Left renal cortex interstitium (tissue), 4 donors: ENCODE results near the gene FXYD2. TPM values are rescaled to one million over a fixed set of nuclear protein-coding genes. Genes with fewer than 3 reads are reported as not detected.
"Not testable (repeated sequence)": the region's sequence is repeated elsewhere in the genome, so short reads cannot be mapped to it uniquely, and the experiment has no call there.

ENCODE experiments used
- DNase-seq, 4 donors: peaks; one replicate each; pipeline ENCODE4 v3.0.0-alpha.2; 2013; ENCODE audit warnings: low read depth in 4 of 4, low spot score in 2 of 4, missing footprints in 1 of 4
- polyA plus RNA-seq, 4 donors: library from polyadenylated mRNA; unstranded; fragments of 120-200 nt; gene quantifications; one replicate each; pipeline ENCODE4 v1.2.1, GENCODE V29; 2013; ENCODE audit not compliant: insufficient read length in 4 of 4

The FXYD2 gene
- polyA plus RNA-seq, 4 donors: 486 to 549 (median 495) TPM

DNA sequence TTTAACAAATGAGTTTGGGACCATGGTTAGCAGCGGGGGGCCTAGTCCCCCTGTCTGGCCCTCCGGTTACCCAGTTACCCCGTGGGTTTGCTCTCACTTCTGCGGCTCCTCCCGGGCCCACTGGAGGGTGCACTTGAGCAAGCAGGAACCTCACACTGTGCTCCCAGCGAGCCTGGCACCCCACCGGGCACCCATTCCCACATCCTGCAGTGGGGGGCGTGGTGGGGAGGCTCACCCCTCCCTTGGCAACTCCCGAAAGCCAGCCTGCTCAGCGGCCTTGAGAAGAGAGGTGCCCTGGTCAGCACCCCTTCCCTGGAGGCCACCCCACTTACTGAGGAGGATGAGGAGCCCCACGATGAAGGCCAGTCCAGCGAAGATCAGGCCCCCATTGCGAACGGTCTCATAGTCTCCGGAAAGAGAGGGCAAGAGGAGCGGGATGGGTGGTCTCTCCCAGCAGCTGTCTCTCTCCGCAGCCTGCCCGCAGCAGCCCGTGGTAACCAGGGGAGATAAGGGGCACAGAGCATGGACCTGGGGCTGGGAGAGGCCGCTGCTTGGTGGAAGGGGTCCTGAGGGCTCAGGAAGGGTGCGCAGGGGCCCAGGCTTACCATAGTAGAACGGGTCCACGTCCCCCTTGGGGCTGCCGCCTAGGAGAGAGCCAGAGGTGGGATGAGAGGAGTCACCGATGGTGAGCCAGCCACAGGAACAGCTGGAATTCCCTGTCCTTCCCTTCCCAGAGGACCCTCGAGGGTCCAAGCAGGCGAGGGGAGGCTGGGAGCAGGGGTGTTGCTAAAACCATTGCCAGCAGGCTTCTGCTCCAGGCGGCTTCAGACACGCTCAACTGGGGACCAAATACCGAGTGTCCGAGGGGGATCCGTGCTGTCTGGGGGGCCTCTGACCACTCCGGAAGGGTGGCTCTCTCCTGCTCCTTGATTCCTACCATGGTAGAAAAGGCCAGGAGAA lies 2.2 kb downstream of the FXYD2 start:
- DNase-seq: no peak

DNA sequence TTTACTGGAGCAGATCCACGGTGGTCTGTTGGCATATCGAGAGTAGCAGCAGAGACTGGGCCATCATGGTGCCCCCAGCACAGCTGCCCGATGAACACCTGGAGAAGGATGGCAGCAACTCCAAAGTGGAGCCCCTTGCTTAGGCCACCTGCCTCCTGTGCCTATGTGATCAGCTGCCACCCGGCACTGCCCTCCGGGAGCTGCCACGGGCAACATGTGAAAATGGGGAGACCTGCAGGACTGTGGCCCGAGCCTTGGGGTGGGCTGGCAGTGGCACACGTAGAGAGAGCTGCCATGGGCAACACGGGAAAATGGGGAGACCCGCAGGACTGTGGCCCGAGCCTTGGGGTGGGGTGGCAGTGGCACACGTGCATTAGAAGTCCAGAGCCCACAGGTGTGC lies 3.1 kb downstream of the FXYD2 start:
- DNase-seq: no peak

DNA sequence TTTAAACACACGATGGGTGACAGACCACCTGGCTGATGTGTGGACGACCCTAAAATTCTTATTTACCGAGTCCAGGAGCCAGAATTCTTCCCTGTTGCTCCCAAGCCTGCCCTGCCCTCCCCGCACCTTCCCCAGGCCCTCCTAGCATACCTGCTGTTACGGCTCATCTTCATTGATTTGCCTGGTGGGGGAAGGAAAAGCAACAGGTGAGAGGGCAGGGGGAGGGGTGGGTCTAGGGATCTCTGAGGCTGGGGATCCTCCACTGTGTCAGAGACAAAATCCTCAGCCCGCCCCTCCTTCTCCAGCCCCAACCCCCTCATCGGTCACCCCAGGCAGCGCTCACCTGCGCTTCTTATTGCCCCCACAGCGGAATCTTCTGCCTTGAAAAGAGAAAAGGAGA lies 4.0 kb downstream of the FXYD2 start:
- DNase-seq: no peak

DNA sequence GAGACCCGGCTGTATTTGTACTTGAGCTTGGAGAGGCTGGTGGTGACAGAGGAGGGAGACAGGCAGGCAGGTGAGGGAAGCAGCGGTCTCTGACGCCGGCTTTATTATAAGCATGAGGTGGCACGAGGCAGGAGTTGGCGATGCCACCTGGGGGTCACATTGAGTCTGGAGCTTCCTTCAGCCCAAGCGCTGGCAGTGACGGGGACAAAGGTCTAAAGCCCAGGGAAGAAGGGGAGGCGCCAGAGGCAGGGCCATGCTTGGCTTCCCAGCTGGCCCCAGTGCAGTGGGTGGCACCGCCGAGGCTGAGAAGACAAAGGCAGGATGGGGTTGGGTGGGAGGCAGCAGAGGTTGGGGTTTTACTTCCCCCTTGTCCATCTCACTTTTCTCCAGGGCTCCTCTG lies 4.5 kb downstream of the FXYD2 start:
- DNase-seq: no peak

DNA sequence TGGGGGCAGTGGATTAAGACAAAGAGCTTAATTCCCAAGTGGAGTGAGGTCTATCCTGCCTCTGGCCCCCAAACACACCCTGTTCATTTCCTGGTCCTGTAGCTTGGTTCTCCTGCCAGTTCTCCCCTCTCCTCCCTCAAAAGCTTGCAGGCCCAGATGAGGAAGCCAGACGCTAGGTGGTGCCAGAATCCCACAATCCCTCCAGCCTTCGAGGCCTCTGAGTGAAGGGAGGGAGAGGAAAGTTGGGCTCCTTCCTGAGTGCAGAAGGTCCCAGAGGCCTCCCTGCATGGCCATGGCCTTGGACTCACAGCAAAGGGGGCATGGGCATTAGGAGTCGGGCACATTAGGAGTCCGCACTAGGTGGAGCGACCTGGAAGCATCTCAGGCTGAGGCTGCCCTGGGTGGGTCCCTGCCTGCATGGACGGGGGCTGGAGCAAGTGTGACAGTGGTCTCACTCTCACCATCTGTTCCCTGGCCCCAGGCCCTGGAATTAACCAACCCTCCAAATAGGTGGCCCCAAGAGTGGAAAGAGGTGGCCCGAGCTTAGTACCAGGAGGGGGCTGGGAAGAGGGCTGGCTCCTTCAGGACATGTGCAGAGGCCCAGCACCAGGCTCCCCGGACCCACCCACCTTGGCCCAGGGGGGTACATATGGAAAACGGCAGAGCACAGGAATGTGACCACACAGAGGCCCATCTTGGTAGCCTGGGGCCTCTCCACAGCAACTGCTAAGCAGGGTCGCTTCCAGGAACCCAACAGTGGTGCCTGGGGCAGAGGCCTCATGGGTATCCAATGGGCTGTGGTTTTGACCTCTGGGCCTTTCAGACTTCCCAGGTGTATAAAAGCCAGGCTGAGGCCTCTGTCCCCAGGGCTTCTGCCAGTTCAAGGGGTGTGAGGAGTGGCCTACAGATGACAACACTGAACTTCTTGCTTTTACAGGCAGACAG lies 5.2 kb downstream of the FXYD2 start:
- peak in 1 of 4 donors; percentile 88 for DNase-seq

DNA sequence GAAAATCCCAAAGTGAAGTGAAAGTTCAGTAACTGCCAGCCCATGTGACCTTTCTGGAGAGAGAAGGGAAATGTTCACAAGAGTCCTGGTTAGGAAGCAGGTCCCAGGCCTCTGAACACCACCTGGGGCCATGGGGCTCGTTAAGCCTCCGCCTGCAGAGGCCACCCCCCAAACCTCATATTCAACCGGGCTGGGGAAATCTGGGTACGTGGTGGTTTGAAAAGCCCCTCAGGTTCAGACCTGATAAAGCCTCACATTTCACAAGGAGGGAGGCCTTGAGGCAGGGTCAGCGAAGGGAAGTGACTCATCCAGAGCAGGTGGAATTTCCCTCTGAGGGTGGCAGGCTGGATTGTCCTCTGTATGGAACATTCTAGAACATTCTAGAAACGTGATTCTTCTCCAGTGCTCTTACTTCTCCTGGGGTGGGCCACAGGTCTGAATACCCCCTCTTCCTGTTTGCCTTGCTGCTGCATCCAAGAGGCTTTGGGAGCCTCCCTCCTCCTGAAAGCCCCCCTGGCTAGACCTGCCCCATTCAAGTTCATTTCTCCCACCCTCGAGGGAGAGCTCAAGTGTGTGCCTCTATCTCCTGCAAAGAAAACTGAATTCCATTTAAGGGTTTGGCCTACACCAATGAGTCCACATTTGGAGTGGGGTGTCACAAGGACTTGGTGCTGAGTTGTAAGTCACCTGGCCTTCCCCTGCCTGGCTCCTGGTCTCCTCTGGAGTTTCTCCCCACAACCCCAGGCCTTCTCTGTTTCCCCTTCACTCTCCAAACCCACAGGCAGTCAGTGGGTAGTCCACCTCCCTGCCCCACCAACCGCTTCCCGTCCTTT lies 6.3 kb downstream of the FXYD2 start:
- no peak for DNase-seq

DNA sequence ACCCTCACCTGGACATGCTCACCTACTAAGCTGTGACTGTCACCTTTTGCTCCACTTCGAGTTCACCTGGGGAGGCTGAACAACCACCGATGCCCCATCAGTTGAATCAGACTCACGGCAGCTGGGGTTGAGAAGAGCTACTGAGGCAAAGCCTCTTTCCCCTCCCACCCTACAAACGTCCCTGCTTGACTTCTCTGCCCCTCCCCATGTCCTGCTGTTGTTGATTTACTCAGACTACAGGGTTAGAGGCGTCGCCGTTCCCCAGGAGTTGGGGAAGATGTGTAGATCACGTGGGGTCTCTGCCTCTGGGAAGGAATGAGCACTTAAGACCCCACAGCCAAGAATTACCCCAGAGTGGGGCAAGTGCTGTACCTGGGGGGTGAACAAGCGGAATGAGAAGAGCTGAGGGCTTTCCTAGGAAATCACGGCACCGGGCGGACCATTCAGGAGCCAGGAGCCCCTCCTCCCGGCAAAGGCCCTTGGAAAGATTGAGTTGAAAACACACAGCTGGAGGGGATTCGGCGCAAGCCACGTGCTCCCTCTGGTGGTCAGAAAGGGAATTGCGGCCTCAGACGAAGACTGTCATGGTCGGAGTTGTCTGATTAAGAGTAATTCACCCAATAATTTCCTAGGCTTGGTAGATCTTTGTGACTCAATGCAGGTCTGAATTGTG lies 7.0 kb downstream of the FXYD2 start:
- DNase-seq: peak in 1 of 4 donors; percentile 84

DNA sequence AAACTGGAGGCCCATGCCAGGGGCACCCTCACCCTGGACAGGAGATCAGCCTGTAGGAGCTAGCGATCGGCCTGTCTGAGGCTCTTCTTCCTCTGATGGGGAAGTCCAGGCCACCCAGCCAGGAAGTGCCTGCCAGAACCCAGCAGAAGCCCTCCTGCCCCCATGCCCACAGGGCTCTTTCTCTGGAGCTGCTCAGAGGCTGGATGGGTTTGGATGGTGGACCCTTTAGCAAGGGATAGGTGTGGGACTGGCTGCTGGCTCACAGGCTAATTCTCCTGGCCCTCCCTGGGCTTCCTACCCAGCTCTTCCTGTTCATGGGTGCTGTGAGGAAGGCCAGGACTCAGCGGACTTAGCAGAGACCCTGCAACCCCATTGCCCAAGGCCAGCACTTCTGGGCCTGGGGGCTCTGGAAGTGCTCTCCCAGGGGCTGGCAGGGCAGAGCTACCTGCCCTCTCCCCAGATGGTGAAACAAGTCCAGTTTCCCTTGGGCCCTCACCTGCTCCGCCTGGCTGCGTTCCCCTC lies 7.6 kb downstream of the FXYD2 start:
- no peak for DNase-seq

DNA sequence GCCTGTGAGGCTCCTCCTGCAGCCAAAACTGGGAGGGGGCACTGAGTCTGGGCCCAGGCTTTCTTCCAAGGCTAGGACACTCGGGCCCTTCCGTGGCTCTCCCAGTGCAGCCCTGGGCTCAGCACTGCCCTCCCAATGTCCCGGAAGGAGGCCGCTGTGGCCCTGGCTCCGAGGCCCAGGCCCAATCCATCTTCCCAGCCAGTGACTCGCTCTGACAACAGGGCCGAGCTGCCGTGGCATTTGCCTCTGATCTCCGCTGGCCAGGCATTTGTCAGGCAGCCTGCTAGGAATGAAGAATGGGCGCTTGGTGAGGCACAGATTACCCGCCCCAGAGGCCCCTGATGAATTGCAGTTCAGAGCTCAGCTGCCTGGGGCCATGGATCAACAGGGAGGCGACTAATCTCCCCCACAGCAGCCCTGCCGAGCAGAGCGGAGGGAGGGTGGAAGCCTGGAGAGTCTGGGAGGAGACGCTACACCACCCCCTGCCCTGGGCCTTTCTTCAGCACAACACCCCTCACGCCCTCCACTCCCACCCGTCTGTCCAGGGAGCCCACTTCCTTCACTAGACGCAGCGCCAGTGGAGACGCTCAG lies 8.3 kb downstream of the FXYD2 start:
- DNase-seq: peak in 1 of 4 donors; percentile 78

DNA sequence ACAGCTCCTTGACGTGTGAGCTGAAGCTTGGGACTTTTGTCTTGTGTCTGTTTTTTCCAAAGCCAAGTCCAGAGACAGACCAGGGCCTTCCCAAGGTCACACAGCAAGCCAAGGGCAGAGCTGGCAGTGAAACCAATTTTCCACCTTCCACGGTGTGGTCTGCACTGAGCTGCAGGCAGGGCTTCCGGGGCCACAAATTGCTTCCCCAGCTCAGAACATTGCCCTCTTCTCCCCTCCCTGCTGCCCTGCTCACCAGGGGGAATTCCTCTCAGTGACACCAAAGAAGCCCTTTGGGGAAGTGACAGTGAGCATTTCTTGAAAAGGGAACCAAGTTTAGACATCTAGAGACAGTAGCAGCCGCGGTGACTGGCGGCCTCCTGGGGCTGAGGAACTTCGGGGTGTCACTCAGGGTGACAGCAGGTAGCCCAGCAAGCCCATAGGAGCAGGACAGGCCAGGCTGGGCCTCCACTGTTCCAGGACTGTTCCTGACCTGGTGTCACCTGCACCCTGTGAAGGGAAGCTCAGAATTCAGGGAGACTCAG lies 9.2 kb downstream of the FXYD2 start:
- DNase-seq: no peak

DNA sequence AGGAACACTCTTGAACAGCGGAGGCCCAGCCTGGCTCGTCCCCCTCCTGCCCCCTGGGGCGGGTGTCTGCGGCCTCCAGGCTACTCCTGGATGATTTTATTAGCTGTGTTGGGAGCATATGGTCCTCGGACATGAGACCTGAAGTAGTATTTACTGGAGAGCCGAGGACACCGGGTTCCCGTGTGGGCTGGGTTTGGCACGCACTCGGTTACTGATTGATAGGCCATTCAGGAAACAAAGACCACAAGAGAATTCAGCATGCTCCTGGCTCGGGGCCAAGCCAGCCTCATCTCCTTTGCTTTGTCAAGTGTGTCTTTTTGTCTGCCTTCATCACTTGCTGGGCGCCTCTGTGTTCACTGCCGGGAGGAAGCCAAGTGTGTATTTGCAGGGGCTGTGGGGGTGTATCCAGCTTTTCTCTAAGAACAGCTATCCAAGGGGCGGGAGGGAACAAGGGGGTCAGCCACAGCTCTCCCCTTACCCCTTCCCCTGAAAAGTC lies 9.7 kb downstream of the FXYD2 start:
- DNase-seq: no peak

DNA sequence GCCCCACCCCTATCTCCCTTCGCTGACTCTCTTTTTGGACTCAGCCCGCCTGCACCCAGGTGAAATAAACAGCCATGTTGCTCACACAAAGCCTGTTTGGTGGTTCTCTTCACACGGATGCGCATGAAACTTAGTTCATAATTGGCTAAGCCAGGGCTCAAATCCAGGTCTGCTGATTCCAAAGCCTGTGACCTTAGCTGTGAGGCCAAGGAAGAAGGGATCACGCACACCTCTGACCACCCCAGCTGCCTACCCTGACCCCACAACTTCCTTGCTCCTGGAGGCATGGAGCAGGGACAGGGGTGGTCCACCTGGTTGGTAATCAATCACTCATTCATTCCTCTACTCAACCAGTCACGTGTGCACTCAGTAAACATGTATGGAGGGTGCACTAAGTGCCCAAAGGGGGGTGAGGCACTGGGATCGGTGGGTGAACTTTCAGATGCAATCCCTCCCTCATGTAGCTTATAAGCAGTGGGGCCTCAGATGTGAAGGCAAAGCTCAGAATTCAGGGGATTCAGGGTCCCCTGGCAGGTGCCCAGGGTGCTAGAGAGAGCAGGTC lies 10.3 kb downstream of the FXYD2 start:
- no peak for DNase-seq

DNA sequence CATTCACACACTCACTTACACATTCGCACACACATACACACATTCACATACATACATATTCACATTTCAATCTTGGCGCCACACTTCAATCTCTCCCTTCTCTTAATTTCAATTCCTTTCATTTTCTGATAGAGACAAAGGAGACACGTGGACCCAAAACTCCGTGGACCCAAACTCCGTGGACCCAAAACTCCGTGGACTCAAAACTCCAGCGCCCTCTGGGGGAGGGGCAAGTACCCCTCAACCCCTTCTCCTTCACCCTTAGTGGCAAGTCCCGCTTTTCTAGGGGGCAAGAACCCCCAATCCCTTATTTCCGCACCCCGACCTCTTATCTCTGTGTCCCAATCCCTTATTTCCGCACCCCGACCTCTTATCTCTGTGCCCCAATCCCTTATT lies 14.5 kb downstream of the FXYD2 start:
- DNase-seq: not testable (repeated sequence)

DNA sequence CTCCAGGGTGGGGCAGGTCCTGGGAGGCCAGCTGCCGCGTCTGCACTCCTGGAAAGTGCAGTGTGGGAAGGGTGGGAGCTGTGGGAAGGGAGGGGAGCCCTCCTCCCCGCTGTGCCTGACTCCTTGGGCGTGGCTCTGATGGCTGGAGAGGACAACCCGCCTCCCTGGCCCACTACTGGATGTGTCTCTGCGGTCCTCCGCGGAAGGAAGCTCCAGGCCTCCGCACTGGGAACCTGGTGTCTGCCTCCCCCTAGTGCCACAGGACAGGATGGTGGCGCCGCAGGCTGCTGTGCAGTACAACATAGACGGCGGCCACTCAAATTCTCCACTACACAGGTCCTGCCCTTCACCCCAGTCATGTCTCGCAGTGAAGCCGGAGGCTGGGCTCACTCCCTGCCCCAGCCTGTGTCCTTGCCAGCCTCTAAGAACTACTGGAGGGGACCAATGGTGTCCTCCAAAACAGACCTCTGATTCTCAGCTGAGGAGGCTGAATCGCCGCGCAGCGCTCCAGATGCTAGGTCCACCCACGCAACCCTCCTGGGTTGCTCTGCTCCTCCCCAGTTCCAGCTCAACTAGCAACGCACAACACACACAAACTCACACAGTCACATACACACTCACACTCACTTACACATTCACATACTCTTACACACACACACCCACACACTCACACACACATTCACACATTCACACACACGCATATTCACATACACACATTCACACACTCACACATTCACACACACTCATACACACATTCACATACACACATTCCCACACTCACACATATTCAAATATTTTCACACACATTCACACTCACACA lies 15.1 kb downstream of the FXYD2 start:
- no peak for DNase-seq

DNA sequence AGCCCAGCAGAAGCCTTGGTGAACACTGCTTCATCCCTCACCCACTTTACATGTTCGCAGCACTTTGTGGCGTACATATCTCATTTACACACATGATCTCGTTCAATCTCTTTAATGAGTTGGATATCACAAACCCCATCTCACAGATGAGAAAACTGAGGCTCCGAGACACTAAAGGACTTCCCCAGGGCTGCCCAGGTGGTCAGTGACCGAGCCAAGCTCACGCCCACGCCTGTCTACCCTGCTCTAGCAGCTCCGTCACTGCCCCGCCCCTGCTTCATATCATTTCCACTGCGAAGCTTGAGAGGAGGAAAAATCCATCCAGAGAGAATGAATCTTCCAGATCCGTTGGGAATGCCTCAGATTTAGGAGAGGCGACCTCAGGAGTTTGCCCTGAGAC lies 15.8 kb downstream of the FXYD2 start:
- no peak for DNase-seq

DNA sequence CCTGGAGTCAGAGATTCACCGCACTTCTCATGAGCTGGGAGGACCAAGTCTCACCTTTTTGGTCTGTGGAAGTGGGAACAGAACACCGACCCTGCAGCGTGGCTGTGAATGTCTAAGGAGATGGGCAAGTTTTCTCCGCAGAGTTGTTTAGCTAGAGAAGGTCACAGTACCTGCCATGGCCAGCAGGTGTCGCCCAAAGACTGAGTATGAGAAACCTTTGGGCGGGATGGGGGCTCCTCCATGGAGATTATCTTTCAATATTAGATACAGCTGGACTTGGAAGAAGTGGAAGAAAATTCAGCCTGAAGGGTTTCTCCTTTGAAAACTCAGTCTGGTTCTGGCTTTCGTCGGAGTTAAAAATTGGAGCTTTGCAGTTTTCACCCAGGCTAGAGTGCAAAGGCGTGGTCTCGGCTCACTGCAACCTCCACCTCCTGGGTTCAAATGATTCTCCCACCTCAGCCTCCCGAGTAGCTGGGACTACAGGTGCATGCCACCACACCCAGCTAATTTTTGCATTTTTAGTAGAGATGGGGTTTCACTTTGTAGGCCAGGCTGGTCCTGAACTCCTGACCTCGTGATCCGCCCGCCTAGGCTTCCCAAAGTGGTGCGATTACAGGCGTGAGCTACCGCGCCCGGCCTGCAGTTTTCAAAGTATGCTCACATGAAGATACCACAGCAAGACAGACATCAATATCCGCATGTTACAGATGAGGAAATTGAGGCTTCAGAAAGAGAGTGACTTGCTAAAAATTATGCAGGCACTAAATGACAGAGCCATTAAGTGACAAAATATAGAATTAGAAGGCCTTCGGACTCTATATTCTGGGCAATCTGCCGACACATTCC lies 16.8 kb downstream of the FXYD2 start:
- peak in 1 of 4 donors; percentile 39 for DNase-seq

DNA sequence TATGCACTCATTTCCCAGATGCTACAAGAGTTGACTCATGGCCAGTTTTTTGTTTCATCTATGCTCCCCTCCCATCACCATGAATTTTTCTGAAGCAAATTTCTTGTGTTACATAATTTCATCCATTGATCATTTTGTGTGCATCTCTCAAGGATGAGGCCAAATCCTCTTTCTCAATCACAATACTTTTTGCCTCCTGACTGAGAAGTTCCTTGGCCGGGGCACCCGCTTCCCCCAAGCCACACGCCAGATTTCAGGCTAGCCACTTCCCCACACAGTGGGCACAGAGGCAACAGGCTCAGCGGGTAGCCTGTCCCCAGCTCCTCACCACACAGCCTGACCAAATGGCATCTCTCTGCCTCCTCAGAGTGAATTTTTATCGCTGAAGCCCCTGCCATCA lies 17.7 kb downstream of the FXYD2 start:
- no peak for DNase-seq
